Colonic mucosa (tissue), 4 donors: ENCODE measurements around the gene PGAP3. TPM values are rescaled to one million over a fixed set of nuclear protein-coding genes. Genes with fewer than 3 reads are reported as not detected.

Experiments
- DNase-seq: peaks from one replicate; pipeline ENCODE4 v3.0.0-alpha.2; 2020
- H3K27ac ChIP-seq: fragments of 200-600 bp; one replicate; pipeline ENCODE4 v1.8.0; 2021
- H3K27me3 ChIP-seq: fragments of 200-600 bp; one replicate; pipeline ENCODE4 v1.8.0; 2021
- H3K36me3 ChIP-seq: fragments of 200-600 bp; one replicate; pipeline ENCODE4 v1.8.0; 2021
- H3K4me1 ChIP-seq: fragments of 200-600 bp; one replicate; pipeline ENCODE4 v1.8.0; 2021; ENCODE audit warnings: mild to moderate bottlenecking
- H3K4me3 ChIP-seq: fragments of 200-600 bp; one replicate; pipeline ENCODE4 v1.8.0; 2021
- H3K9ac ChIP-seq, 2 donors: one replicate each; pipeline ENCODE4 v1.7.0; 2013; ENCODE audit warnings: control low read depth in 2 of 2, low read depth in 2 of 2, low read length in 2 of 2
- H3K9me3 ChIP-seq: fragments of 200-600 bp; one replicate; pipeline ENCODE4 v1.8.0; 2021
- CTCF ChIP-seq: fragments of 200-600 bp; IDR thresholded peaks from one replicate; pipeline ENCODE4 v1.8.0; 2022; ENCODE audit warnings: antibody characterized with exemption, mild to moderate bottlenecking
- intact Hi-C: fragments of 100-400 bp; cut with DNase I; formaldehyde crosslinking; loops from one replicate; pipeline ENCODE4 v1.14.1; 2022
- total RNA-seq, 2 donors: library from RNA; stranded (reverse); fragmentation: NEBNext Ultra II Directional in 1 of 2; extraction: Animal tissue kit (Norgen Biotek cat#: 25700) in 1 of 2; gene quantifications; one replicate each; pipeline ENCODE4 v1.2.1, GENCODE V29; 2021
- donor health status: healthy.
- donor health status: DM: no; HTN: no; CAD: no.
- donor health status: DM: no; HTN: no; CAD: no.

The PGAP3 gene
- total RNA-seq, 2 donors from 2014 or later, result 37.3 to 42.0 TPM

DNA sequence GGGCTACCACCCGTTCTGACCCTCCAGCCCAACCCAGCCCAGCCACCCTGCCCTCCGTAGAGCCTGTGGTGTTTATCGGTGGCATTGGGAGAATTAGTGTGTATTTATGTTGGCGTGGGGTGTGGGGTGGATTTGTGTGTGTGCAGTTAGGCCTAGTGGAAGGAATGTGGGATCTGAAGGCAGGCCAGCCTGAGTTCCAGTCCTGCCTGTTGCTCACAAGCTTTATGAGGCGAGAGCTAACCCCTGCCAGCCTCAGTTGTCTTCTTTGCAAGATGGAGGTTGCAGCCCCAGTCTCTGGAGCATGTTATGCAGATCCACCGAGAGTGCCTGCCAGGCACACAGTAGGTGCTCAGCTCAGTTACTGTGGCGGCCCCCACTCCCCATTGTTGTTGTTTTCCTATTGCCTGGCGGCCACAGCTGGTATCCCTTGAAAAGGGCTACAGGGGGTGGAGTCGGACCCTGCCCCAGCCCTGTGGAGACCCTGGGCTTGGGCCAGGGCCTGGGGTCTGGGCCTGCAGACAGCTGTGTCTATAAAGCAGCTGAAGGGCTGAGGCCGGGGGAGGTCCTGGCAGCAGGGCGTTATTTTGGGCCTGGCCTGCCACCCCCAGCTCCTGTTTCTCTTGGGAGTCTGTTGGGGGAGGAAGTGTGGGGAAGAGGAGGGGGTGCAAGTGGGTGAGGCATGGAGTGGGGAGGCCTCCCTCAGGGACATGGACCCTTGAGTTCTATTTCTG, 17.1 kb upstream of the PGAP3 start:
- no peak for DNase-seq
- H3K9me3 ChIP-seq, result no peaks in the 10 kb centered on the region
- H3K4me1 ChIP-seq, result peaks cover 23% of the 10 kb centered on the region
- H3K27ac ChIP-seq, result peak overlapping the region; percentile 86
- H3K36me3 ChIP-seq, result peaks cover 9% of the 10 kb centered on the region
- peak; percentile 13 for TF ChIP-seq CTCF
- no peaks in the 10 kb centered on the region for H3K27me3 ChIP-seq
- H3K4me3 ChIP-seq, result no peak overlapping the region
- intact Hi-C loops, result no loop called here
- H3K9ac ChIP-seq, result peak overlapping the region; percentile 27 to 93

DNA sequence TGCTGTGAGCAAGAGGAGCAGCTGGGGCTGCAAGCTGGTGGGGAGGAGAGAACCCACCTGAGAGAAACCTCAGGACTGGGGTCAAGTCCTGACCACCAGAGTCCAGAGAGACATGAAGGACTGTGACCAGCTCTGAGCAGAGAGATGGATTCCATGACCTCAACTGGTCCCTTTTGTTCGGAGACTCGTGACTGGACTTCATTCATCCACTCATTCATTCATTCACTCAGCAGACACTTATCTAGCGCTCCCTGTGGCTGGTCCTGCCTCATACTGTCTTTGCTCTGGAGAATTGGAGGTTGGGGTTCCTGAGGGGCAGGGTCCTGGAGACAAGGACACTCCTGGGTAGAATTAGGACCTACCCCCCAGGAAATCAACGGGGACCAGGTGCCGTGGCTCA, 16.1 kb upstream of the PGAP3 start:
- TF ChIP-seq CTCF, result no peak
- peak overlapping the region; percentile 37 for H3K27ac ChIP-seq
- H3K9me3 ChIP-seq, result no peaks in the 10 kb centered on the region
- H3K9ac ChIP-seq, result peak overlapping the region in 1 of 2 donors; percentile 93
- intact Hi-C loops, result no loop called here
- DNase-seq, result no peak
- H3K27me3 ChIP-seq, result no peaks in the 10 kb centered on the region
- no peak overlapping the region for H3K4me3 ChIP-seq
- H3K36me3 ChIP-seq, result peaks cover 9% of the 10 kb centered on the region
- peaks cover 23% of the 10 kb centered on the region for H3K4me1 ChIP-seq

GRCh38 chr17:39702901-39703893, 15.3 kb upstream of the PGAP3 start:
- Histone ChIP-seq H3K27ac (peak overlapping the region; percentile 37), H3K36me3 (peaks cover 3% of the 10 kb centered on the region), H3K27me3 (no peaks in the 10 kb centered on the region), H3K9ac (peak overlapping the region in 1 of 2 donors; percentile 93), H3K4me1 (peaks cover 23% of the 10 kb centered on the region), H3K4me3 (no peak overlapping the region), H3K9me3 (no peaks in the 10 kb centered on the region)
- intact Hi-C loops, result no loop called here
- no peak for TF ChIP-seq CTCF
- no peak for DNase-seq

DNA sequence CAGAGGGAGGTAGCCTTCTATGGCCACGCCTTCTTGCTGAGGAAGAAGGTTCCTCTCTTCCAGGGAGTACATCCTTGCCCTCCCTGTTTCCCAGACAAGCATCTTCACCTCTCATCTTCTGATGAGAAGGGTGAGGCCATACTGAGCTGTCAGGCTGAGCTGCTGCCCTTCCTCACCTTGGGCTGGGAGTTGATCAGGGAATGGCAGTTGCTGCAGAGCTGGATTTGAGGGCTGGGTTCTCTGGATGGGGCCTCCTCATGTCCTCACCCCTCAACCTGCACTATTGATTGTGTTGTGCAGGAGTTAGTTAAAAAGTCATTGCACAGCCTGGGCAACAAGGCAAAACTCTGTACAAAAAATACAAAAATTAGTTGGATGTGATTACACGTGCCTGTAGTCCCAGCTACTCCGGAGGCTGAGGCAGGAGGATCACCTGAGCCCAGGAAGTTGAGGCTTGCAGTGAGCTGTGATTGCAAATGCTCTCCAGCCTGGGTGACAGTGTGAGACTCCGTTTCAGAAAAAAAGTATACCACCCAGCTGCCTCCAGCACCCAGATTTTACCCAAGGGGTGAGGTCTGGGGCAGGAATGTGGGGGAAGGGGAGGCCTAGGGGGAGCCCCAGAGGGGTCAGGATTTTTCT, 14.0 kb upstream of the PGAP3 start:
- Histone ChIP-seq H3K9me3 (no peaks in the 10 kb centered on the region), H3K4me3 (no peak overlapping the region), H3K27ac (peak overlapping the region; percentile 82), H3K36me3 (no peaks in the 10 kb centered on the region), H3K27me3 (no peaks in the 10 kb centered on the region), H3K9ac (peak overlapping the region in 1 of 2 donors; percentile 99), H3K4me1 (peaks cover 22% of the 10 kb centered on the region)
- DNase-seq, result no peak
- intact Hi-C loops, result no loop called here
- no peak for TF ChIP-seq CTCF
